ENCODE measurements around the gene ZHX3.
A peak's percentile ranks its signal among the peaks of the same experiment; 100 is the strongest.
"Not testable (repeated sequence)": the region's sequence is repeated elsewhere in the genome, so short reads cannot be mapped to it uniquely, and the experiment has no call there.

The ZHX3 gene

GRCh38 chr20:41136680-41137613 is 180.6 kb downstream of the ZHX3 start, which contains the start of gene PLCG1:
Gene PLCG1 (plus strand): TSS chr20:41137543. CDS start chr20:41137642, 99 bp downstream.
- DNase-seq (ENCODE audit: low read depth in 2 of 2, low spot score in 1 of 2), result peak; percentile 57 to 72

- DNase-seq (ENCODE audit: low read depth in 2 of 2, low spot score in 1 of 2), result no peak
These were observed 181.4 kb downstream of the ZHX3 start for GRCh38 chr20:41135888-41136679.

- peak in 1 of 2 donors; percentile 40 for DNase-seq (ENCODE audit: low read depth in 2 of 2, low spot score in 1 of 2)
These were observed 182.2 kb downstream of the ZHX3 start for GRCh38 chr20:41135187-41135887.

- no peak for DNase-seq (ENCODE audit: low read depth in 2 of 2, low spot score in 1 of 2)
These were observed 183.0 kb downstream of the ZHX3 start for GRCh38 chr20:41134362-41135186.

- no peak for DNase-seq (ENCODE audit: low read depth in 2 of 2, low spot score in 1 of 2)
These were observed 183.7 kb downstream of the ZHX3 start for GRCh38 chr20:41133709-41134361.

- DNase-seq (ENCODE audit: low read depth in 2 of 2, low spot score in 1 of 2), result not testable (repeated sequence)
These were observed 185.1 kb downstream of the ZHX3 start for GRCh38 chr20:41132388-41132775.

GRCh38 chr20:41131594-41132387 is 185.7 kb downstream of the ZHX3 start:
- DNase-seq (ENCODE audit: low read depth in 2 of 2, low spot score in 1 of 2), result no peak
